ENCODE results near the gene KIAA0513.

Gene KIAA0513

GRCh38 chr16:85092309-85092708, 64.7 kb downstream of the KIAA0513 start:
- DNase-seq: no peak

GRCh38 chr16:85092851-85093250, 65.3 kb downstream of the KIAA0513 start:
- DNase-seq: no peak

- no peak for DNase-seq
Measured at GRCh38 chr16:85093705-85094104, 66.1 kb downstream of the KIAA0513 start.

- DNase-seq: no peak
Measured at GRCh38 chr16:85094176-85094805, 66.7 kb downstream of the KIAA0513 start.

GRCh38 chr16:85094812-85095211, 67.2 kb downstream of the KIAA0513 start:
- no peak for DNase-seq

- DNase-seq: no peak
Measured at GRCh38 chr16:85096921-85097320, 69.3 kb downstream of the KIAA0513 start.

- DNase-seq: no peak
Measured at GRCh38 chr16:85098565-85098964, 71.0 kb downstream of the KIAA0513 start.

- DNase-seq: no peak
Measured at GRCh38 chr16:85100265-85100664, 72.7 kb downstream of the KIAA0513 start.

- DNase-seq: peak; percentile 63
Measured at GRCh38 chr16:85101956-85102630, 74.5 kb downstream of the KIAA0513 start.

- no peak for DNase-seq
Measured at GRCh38 chr16:85103114-85104079, 75.8 kb downstream of the KIAA0513 start.

- DNase-seq: no peak
Measured at GRCh38 chr16:85104147-85104546, 76.6 kb downstream of the KIAA0513 start.

GRCh38 chr16:85104821-85105391, 77.3 kb downstream of the KIAA0513 start:
- no peak for DNase-seq

- no peak for DNase-seq
Measured at GRCh38 chr16:85105475-85105874, 77.9 kb downstream of the KIAA0513 start.

- no peak for DNase-seq
Measured at GRCh38 chr16:85107083-85107482, 79.5 kb downstream of the KIAA0513 start.

- DNase-seq: no peak
Measured at GRCh38 chr16:85107532-85107931, 79.9 kb downstream of the KIAA0513 start.

GRCh38 chr16:85110105-85110504, 82.5 kb downstream of the KIAA0513 start:
- DNase-seq: no peak

- DNase-seq: no peak
Measured at GRCh38 chr16:85111184-85111583, 83.6 kb downstream of the KIAA0513 start.

GRCh38 chr16:85112364-85112763, 84.8 kb downstream of the KIAA0513 start, which contains the start of gene CIBAR2:
Gene CIBAR2, minus strand, starts transcription at chr16:85112472. Its CDS starts 120 bp downstream, at chr16:85112352.
- no peak for DNase-seq

- no peak for DNase-seq
Measured at GRCh38 chr16:85113168-85113733, 85.7 kb downstream of the KIAA0513 start.

GRCh38 chr16:85113913-85114312, 86.3 kb downstream of the KIAA0513 start:
- no peak for DNase-seq

GRCh38 chr16:85114909-85115567, 87.4 kb downstream of the KIAA0513 start:
- peak; percentile 74 for DNase-seq

GRCh38 chr16:85117418-85117817, 89.8 kb downstream of the KIAA0513 start:
- DNase-seq: no peak

Measured in fibroblast of skin of right biceps (primary cell).